Measurements from ENCODE around the gene RBPMS2. TPM values are rescaled to one million over a fixed set of nuclear protein-coding genes. Genes with fewer than 3 reads are reported as not detected.

Gene RBPMS2
- total RNA-seq, 1 experiment from 2014 or later: 0.06 TPM

GRCh38 chr15:64706011-64706911 lies 69.1 kb downstream of the RBPMS2 start:
- H3K27ac ChIP-seq: no peak overlapping the region
- DNase-seq: no peak
- no peaks in the 10 kb centered on the region for H3K36me3 ChIP-seq
- no peaks in the 10 kb centered on the region for H3K27me3 ChIP-seq
- no peak overlapping the region for H3K4me3 ChIP-seq
- H3K4me1 ChIP-seq: peaks cover 15% of the 10 kb centered on the region
- H3K9me3 ChIP-seq (replicated peaks): no peaks in the 10 kb centered on the region

GRCh38 chr15:64705006-64705405 lies 70.4 kb downstream of the RBPMS2 start:
- no peaks in the 10 kb centered on the region for H3K9me3 ChIP-seq (replicated peaks)
- H3K4me1 ChIP-seq: peaks cover 24% of the 10 kb centered on the region
- H3K27ac ChIP-seq: no peak overlapping the region
- H3K4me3 ChIP-seq: no peak overlapping the region
- H3K27me3 ChIP-seq: no peaks in the 10 kb centered on the region
- 0 out of 2 replicates have a peak, but pooled peaks cover 4% of the 10 kb centered on the region for H3K36me3 ChIP-seq
- no peak for DNase-seq

- peak overlapping the region; percentile 73 for H3K27ac ChIP-seq
- DNase-seq: no peak
- peak overlapping the region; percentile 84 for H3K4me3 ChIP-seq
These were observed 71.8 kb downstream of the RBPMS2 start for GRCh38 chr15:64703632-64703959.

GRCh38 chr15:64702816-64703631 lies 72.4 kb downstream of the RBPMS2 start:
- no peaks in the 10 kb centered on the region for H3K27me3 ChIP-seq
- H3K36me3 ChIP-seq: 0 out of 2 replicates have a peak, but pooled peaks cover 4% of the 10 kb centered on the region
- peak overlapping the region; percentile 84 for H3K4me3 ChIP-seq
- peak overlapping the region; percentile 73 for H3K27ac ChIP-seq
- DNase-seq: peak; percentile 98
- peaks cover 28% of the 10 kb centered on the region for H3K4me1 ChIP-seq
- no peaks in the 10 kb centered on the region for H3K9me3 ChIP-seq (replicated peaks)

More at GRCh38 chr15:64703632-64703959, 71.8 kb downstream of the RBPMS2 start:
- H3K4me1 ChIP-seq: peaks cover 28% of the 10 kb centered on the region
- no peaks in the 10 kb centered on the region for H3K9me3 ChIP-seq (replicated peaks)
- H3K27me3 ChIP-seq: no peaks in the 10 kb centered on the region
- H3K36me3 ChIP-seq: 0 out of 2 replicates have a peak, but pooled peaks cover 4% of the 10 kb centered on the region

- H3K27me3 ChIP-seq: no peaks in the 10 kb centered on the region
- H3K36me3 ChIP-seq: peaks cover 4% of the 10 kb centered on the region; the same call in 1 of the 2 replicates
- peaks cover 28% of the 10 kb centered on the region for H3K4me1 ChIP-seq
- H3K9me3 ChIP-seq (replicated peaks): no peaks in the 10 kb centered on the region
- no peak overlapping the region for H3K27ac ChIP-seq
- peak overlapping the region; percentile 84 for H3K4me3 ChIP-seq
- no peak for DNase-seq
These were observed 73.8 kb downstream of the RBPMS2 start for GRCh38 chr15:64701482-64702184.

- Histone ChIP-seq H3K9me3 (replicated peaks) (no peaks in the 10 kb centered on the region), H3K27ac (no peak overlapping the region), H3K4me3 (no peak overlapping the region), H3K36me3 (peaks cover 4% of the 10 kb centered on the region; the same call in 1 of the 2 replicates), H3K27me3 (no peaks in the 10 kb centered on the region), H3K4me1 (peaks cover 28% of the 10 kb centered on the region)
- DNase-seq: no peak
These were observed 74.3 kb downstream of the RBPMS2 start for GRCh38 chr15:64701051-64701450.

- Histone ChIP-seq H3K27ac (no peak overlapping the region), H3K4me1 (peaks cover 28% of the 10 kb centered on the region)
- peak; percentile 50 to 69 for DNase-seq
These were observed 75.5 kb downstream of the RBPMS2 start for GRCh38 chr15:64699751-64700388.

GRCh38 chr15:64698823-64699222 lies 76.6 kb downstream of the RBPMS2 start:
- no peak overlapping the region for H3K4me3 ChIP-seq
- peaks cover 5% of the 10 kb centered on the region; the same call in 1 of the 2 replicates for H3K36me3 ChIP-seq
- H3K9me3 ChIP-seq (replicated peaks): no peaks in the 10 kb centered on the region
- H3K27ac ChIP-seq: no peak overlapping the region
- H3K4me1 ChIP-seq: peaks cover 27% of the 10 kb centered on the region
- no peak for DNase-seq
- H3K27me3 ChIP-seq: no peaks in the 10 kb centered on the region

More at GRCh38 chr15:64699751-64700388, 75.5 kb downstream of the RBPMS2 start:
- H3K4me3 ChIP-seq: no peak overlapping the region
- H3K9me3 ChIP-seq (replicated peaks): no peaks in the 10 kb centered on the region
- peaks cover 4% of the 10 kb centered on the region; the same call in 1 of the 2 replicates for H3K36me3 ChIP-seq
- no peaks in the 10 kb centered on the region for H3K27me3 ChIP-seq

- H3K4me1 ChIP-seq: peaks cover 23% of the 10 kb centered on the region
These were observed 77.4 kb downstream of the RBPMS2 start for GRCh38 chr15:64697911-64698369.

GRCh38 chr15:64696481-64696880 lies 78.9 kb downstream of the RBPMS2 start:
- H3K36me3 ChIP-seq: peaks cover 12% of the 10 kb centered on the region; the same call in 1 of the 2 replicates
- H3K27me3 ChIP-seq: no peaks in the 10 kb centered on the region
- no peak for DNase-seq
- H3K4me1 ChIP-seq: peaks cover 15% of the 10 kb centered on the region
- no peaks in the 10 kb centered on the region for H3K9me3 ChIP-seq (replicated peaks)
- no peak overlapping the region for H3K27ac ChIP-seq
- H3K4me3 ChIP-seq: no peak overlapping the region

More at GRCh38 chr15:64697911-64698369, 77.4 kb downstream of the RBPMS2 start:
- H3K4me3 ChIP-seq: no peak overlapping the region
- H3K9me3 ChIP-seq (replicated peaks): no peaks in the 10 kb centered on the region
- H3K36me3 ChIP-seq: peaks cover 12% of the 10 kb centered on the region; the same call in 1 of the 2 replicates
- H3K27ac ChIP-seq: no peak overlapping the region
- no peak for DNase-seq
- no peaks in the 10 kb centered on the region for H3K27me3 ChIP-seq

GRCh38 chr15:64695561-64695992 lies 79.8 kb downstream of the RBPMS2 start:
- H3K36me3 ChIP-seq: peaks cover 11% of the 10 kb centered on the region; the same call in 1 of the 2 replicates

GRCh38 chr15:64694816-64695215 lies 80.6 kb downstream of the RBPMS2 start:
- H3K4me3 ChIP-seq: no peak overlapping the region
- peaks cover 9% of the 10 kb centered on the region for H3K36me3 ChIP-seq
- DNase-seq: no peak
- H3K4me1 ChIP-seq: peaks cover 2% of the 10 kb centered on the region; the same call in 1 of the 2 replicates
- no peaks in the 10 kb centered on the region for H3K9me3 ChIP-seq (replicated peaks)
- no peaks in the 10 kb centered on the region for H3K27me3 ChIP-seq
- H3K27ac ChIP-seq: no peak overlapping the region

More at GRCh38 chr15:64695561-64695992, 79.8 kb downstream of the RBPMS2 start:
- Histone ChIP-seq H3K4me3 (no peak overlapping the region), H3K4me1 (peaks cover 9% of the 10 kb centered on the region), H3K27ac (no peak overlapping the region), H3K27me3 (no peaks in the 10 kb centered on the region), H3K9me3 (replicated peaks) (no peaks in the 10 kb centered on the region)
- DNase-seq: no peak

- no peak overlapping the region for H3K27ac ChIP-seq
- no peak overlapping the region for H3K4me3 ChIP-seq
- no peaks in the 10 kb centered on the region for H3K27me3 ChIP-seq
- H3K36me3 ChIP-seq: peaks cover 20% of the 10 kb centered on the region
- no peaks in the 10 kb centered on the region for H3K9me3 ChIP-seq (replicated peaks)
- H3K4me1 ChIP-seq: no peaks in the 10 kb centered on the region
- DNase-seq: no peak
These were observed 82.3 kb downstream of the RBPMS2 start for GRCh38 chr15:64693134-64693533.

Data from SJCRH30 (cell line).